GM19438 (cell line): ENCODE measurements around the gene MAP7D2.
"Not testable (repeated sequence)": the region's sequence is repeated elsewhere in the genome, so short reads cannot be mapped to it uniquely, and the experiment has no call there.

Experiments
- ATAC-seq: cut with Tn5 transposase; IDR thresholded peaks from one replicate; pipeline ENCODE4 v1.9.1; 2021; ENCODE audit warnings: low read depth; ENCODE audit not compliant: unreplicated experiment

MAP7D2 gene

GRCh38 chrX:20116577-20117240 is at the start of gene MAP7D2:
TSS of gene MAP7D2 (minus strand) at chrX:20116907. CDS start at chrX:20116879, 28 bp downstream.
- ATAC-seq = no peak

GRCh38 chrX:20162516-20162915 is 45.8 kb upstream of the MAP7D2 start:
- not testable (repeated sequence) for ATAC-seq

- no peak for ATAC-seq
These were observed 43.2 kb upstream of the MAP7D2 start for GRCh38 chrX:20159797-20160385.

- no peak for ATAC-seq
These were observed 35.0 kb upstream of the MAP7D2 start for GRCh38 chrX:20151689-20152088.

GRCh38 chrX:20149326-20149725 is 32.6 kb upstream of the MAP7D2 start:
- ATAC-seq = no peak

- no peak for ATAC-seq
These were observed 30.9 kb upstream of the MAP7D2 start for GRCh38 chrX:20147561-20147960.

GRCh38 chrX:20144491-20144890 is 27.8 kb upstream of the MAP7D2 start:
- ATAC-seq = no peak

- no peak for ATAC-seq
These were observed 26.9 kb upstream of the MAP7D2 start for GRCh38 chrX:20143561-20143960.

GRCh38 chrX:20143111-20143510 is 26.4 kb upstream of the MAP7D2 start:
- no peak for ATAC-seq

GRCh38 chrX:20141281-20142220 is 24.8 kb upstream of the MAP7D2 start, which contains the start of gene EIF1AX:
TSS of gene EIF1AX (minus strand) at chrX:20141838. CDS start at chrX:20141640, 198 bp downstream.
- ATAC-seq = peak; percentile 98

- no peak for ATAC-seq
These were observed 23.7 kb upstream of the MAP7D2 start for GRCh38 chrX:20140420-20140819.

- no peak for ATAC-seq
These were observed 23.3 kb upstream of the MAP7D2 start for GRCh38 chrX:20139966-20140365.

- no peak for ATAC-seq
These were observed 19.2 kb upstream of the MAP7D2 start for GRCh38 chrX:20135944-20136343.

- ATAC-seq = no peak
These were observed 16.0 kb upstream of the MAP7D2 start for GRCh38 chrX:20132666-20133065.

- no peak for ATAC-seq
These were observed 13.7 kb upstream of the MAP7D2 start for GRCh38 chrX:20130357-20130756.

GRCh38 chrX:20129547-20129946 is 12.8 kb upstream of the MAP7D2 start:
- no peak for ATAC-seq

GRCh38 chrX:20128670-20129069 is 12.0 kb upstream of the MAP7D2 start:
- ATAC-seq = no peak

- ATAC-seq = peak; percentile 53
These were observed 10.7 kb upstream of the MAP7D2 start for GRCh38 chrX:20127440-20127839.

- ATAC-seq = not testable (repeated sequence)
These were observed 10.1 kb upstream of the MAP7D2 start for GRCh38 chrX:20126833-20127232.

- ATAC-seq = no peak
These were observed 8.3 kb upstream of the MAP7D2 start for GRCh38 chrX:20124964-20125363.
